GM12878 (cell line): ENCODE measurements around the gene CCDC66. TPM values are rescaled to one million over a fixed set of nuclear protein-coding genes. Genes with fewer than 3 reads are reported as not detected.
A peak's percentile ranks its signal among the peaks of the same experiment; 100 is the strongest.

Experiments
- ATAC-seq: fragments of 200-7000 bp; cut with Tn5 transposase; 3 replicates; pipeline ENCODE4 v1.9.1; 2020; ENCODE audit warnings: mild to moderate bottlenecking, moderate library complexity
- BruUV-seq: library from RNA; stranded (reverse); fragments of 400-500 nt; replicated peaks from 2 replicates; lab custom pipeline; 2021; lab: Mats Ljungman, UMichigan
- CTCF ChIA-PET: fragments of 300-600 bp; sonication (Branson Sonifier 250); formaldehyde crosslinking; extraction: SDS; loops from one replicate; lab custom pipeline; 2021; ENCODE audit warnings: inconsistent platforms; lab: Yijun Ruan, JAX
- POLR2A ChIA-PET: fragments of 350-600 bp; formaldehyde crosslinking; extraction: SDS; loops from one replicate; lab custom pipeline; 2021; ENCODE audit warnings: inconsistent platforms; lab: Charles Lee
- RAD21 ChIA-PET: fragments of 300-600 bp; sonication (Branson Sonifier 250); formaldehyde crosslinking; loops from one replicate; lab custom pipeline; 2023; ENCODE audit warnings: antibody characterized with exemption; ENCODE audit not compliant: unreplicated experiment; lab: Charles Lee
- SMC1A ChIA-PET: fragments of 300-600 bp; sonication (Branson Sonifier 250); formaldehyde crosslinking; loops from one replicate; lab custom pipeline; 2023; ENCODE audit not compliant: unreplicated experiment, uncharacterized antibody; lab: Charles Lee
- DNase-seq: peaks from one replicate; pipeline ENCODE4 v3.0.0-alpha.2; 2011; ENCODE audit warnings: low read depth, low spot score
- FAIRE-seq: peaks from 3 replicates; lab custom pipeline; 2011; peaks lifted over from hg19 to GRCh38; lab: Jason Lieb, UNC
- H2AFZ ChIP-seq: 2 replicates; pipeline ENCODE4 v1.6.0; 2011; ENCODE audit warnings: low read depth, low read length, control low read depth; ENCODE audit not compliant: control insufficient read depth
- H3K27ac ChIP-seq: 2 replicates; pipeline ENCODE4 v1.5.1; 2011; ENCODE audit warnings: control low read depth; ENCODE audit not compliant: control insufficient read depth, insufficient read depth
- H3K27me3 ChIP-seq, 2 experiments: replicated peaks in 1 of 2; 2 replicates each; pipeline versions ENCODE4 v1.6.0 to v1.6.1; 2011; ENCODE audit warnings: low read length in 1 of 2; ENCODE audit not compliant: control insufficient read depth in 2 of 2, insufficient read depth in 2 of 2
- H3K36me3 ChIP-seq, 2 experiments: 2 replicates each; pipeline ENCODE4 v1.5.1; 2011; ENCODE audit warnings: low read length in 1 of 2; ENCODE audit not compliant: control insufficient read depth in 2 of 2, insufficient read depth in 2 of 2
- H3K4me1 ChIP-seq: 2 replicates; pipeline ENCODE4 v1.6.1; 2011; ENCODE audit warnings: mild to moderate bottlenecking, low read length, moderate library complexity, mixed read lengths; ENCODE audit not compliant: control insufficient read depth, insufficient read depth
- H3K4me2 ChIP-seq: 2 replicates; pipeline ENCODE4 v1.6.0; 2011; ENCODE audit warnings: control low read depth; ENCODE audit not compliant: control insufficient read depth, insufficient read depth
- H3K4me3 ChIP-seq: fragments of 200-600 bp; sonication (generic); 2 replicates; pipeline ENCODE4 v1.5.1; 2016
- H3K79me2 ChIP-seq: 2 replicates; pipeline ENCODE4 v1.6.0; 2011; ENCODE audit warnings: low read length; ENCODE audit not compliant: control insufficient read depth, insufficient read depth
- H3K9ac ChIP-seq: 2 replicates; pipeline ENCODE4 v1.8.0; 2011; ENCODE audit warnings: low read length, control low read depth, mixed read lengths; ENCODE audit not compliant: control insufficient read depth, insufficient read depth
- H3K9me3 ChIP-seq: replicated peaks from 3 replicates; pipeline ENCODE4 v1.5.1; 2011; ENCODE audit warnings: mild to moderate bottlenecking, low read length; ENCODE audit not compliant: control insufficient read depth, insufficient read depth
- H4K20me1 ChIP-seq: 2 replicates; pipeline ENCODE4 v1.6.0; 2011; ENCODE audit not compliant: control insufficient read depth, insufficient read depth
- ATF7 ChIP-seq: fragments of 450-650 bp; IDR thresholded peaks from 2 replicates; pipeline ENCODE4 v1.6.1; 2016; ENCODE audit warnings: low read depth, mild to moderate bottlenecking
- CREM ChIP-seq: IDR thresholded peaks from 2 replicates; pipeline ENCODE4 v1.6.1; 2014; ENCODE audit warnings: antibody characterized with exemption, low read depth
- HDGF ChIP-seq: fragments of 450-650 bp; IDR thresholded peaks from 2 replicates; pipeline ENCODE4 v1.6.1; 2016; ENCODE audit warnings: antibody characterized with exemption
- MYC ChIP-seq: IDR thresholded peaks from 2 replicates; pipeline ENCODE4 v1.6.1; 2011; ENCODE audit warnings: mild to moderate bottlenecking, low read length, moderate library complexity, inconsistent platforms; ENCODE audit not compliant: insufficient read depth, insufficient replicate concordance, insufficient read length, severe bottlenecking
- PAX8 ChIP-seq: fragments of 450-650 bp; IDR thresholded peaks from 2 replicates; pipeline ENCODE4 v1.6.1; 2017; ENCODE audit warnings: mild to moderate bottlenecking, moderate library complexity
- RAD51 ChIP-seq: fragments of 450-650 bp; IDR thresholded peaks from 2 replicates; pipeline ENCODE4 v1.6.1; 2016; ENCODE audit warnings: moderate library complexity, mild to moderate bottlenecking, inconsistent platforms
- SIN3A ChIP-seq: IDR thresholded peaks from 2 replicates; pipeline ENCODE4 v1.6.1; 2012; ENCODE audit warnings: low read depth, low read length, improper control_type of control experiment
- SPI1 ChIP-seq: IDR thresholded peaks from 2 replicates; pipeline ENCODE4 v1.6.1; 2011; ENCODE audit warnings: low read depth, mild to moderate bottlenecking, low read length, moderate library complexity, borderline replicate concordance; ENCODE audit not compliant: insufficient read depth
- SREBF2 ChIP-seq: IDR thresholded peaks from 2 replicates; pipeline ENCODE4 v1.6.1; 2012; ENCODE audit warnings: mild to moderate bottlenecking, low read length
- TARDBP ChIP-seq: IDR thresholded peaks from 2 replicates; pipeline ENCODE4 v1.6.1; 2016; ENCODE audit warnings: borderline replicate concordance
- WGBS: methylation state at CpG from one replicate; pipeline ENCODE4 v1.1.6; 2016; ENCODE audit warnings: low lambda C conversion rate; ENCODE audit not compliant: insufficient replicate concordance, insufficient coverage; ENCODE audit errors: missing lambda C conversion rate; 5-methylcytosine and 5-hydroxymethylcytosine counted together
- in situ Hi-C: fragments of 300-500 bp; cut with MboI; formaldehyde crosslinking; loops from 9 replicates; pipeline ENCODE4 v1.14.3; 2018; ENCODE audit warnings: mixed read lengths
- intact Hi-C: fragments of 100-400 bp; cut with micrococcal nuclease; formaldehyde crosslinking; loops from one replicate; pipeline ENCODE4 v1.14.2; 2022; ENCODE audit not compliant: unreplicated experiment
- polyA plus RNA-seq, 11 experiments: library from polyadenylated mRNA; depleted of rRNA in 4 of 11; unstranded in 6 of 11; stranded (reverse) in 5 of 11; fragments of >200 nt; fragmentation: Nextera tagmentation in 4 of 11; fragmentation: Illumina TruSeq in 1 of 11; extraction: Ambion mirVana in 4 of 11; extraction: Trizol in 1 of 11; gene quantifications; 1 replicate in 1 of 11; 2 replicates in 10 of 11; pipeline versions ENCODE4 v1.2.1 to v1.2.3, GENCODE V29; 2011 to 2016; ENCODE audit warnings: inconsistent platforms in 2 of 11, missing spikeins in 2 of 11, low read depth in 1 of 11
- total RNA-seq, 4 experiments: library from RNA; depleted of rRNA in 3 of 4; stranded (reverse); fragments of >200 nt in 3 of 4; fragmentation: Illumina TruSeq in 1 of 4; extraction: Trizol in 1 of 4; gene quantifications; 2 replicates each; pipeline versions ENCODE4 v1.2.1 to v1.2.3, GENCODE V29; 2013 to 2021
- TF ChIP-seq, protein P1 (sequence below): fragments of 450-650 bp; IDR thresholded peaks from 2 replicates; pipeline ENCODE4 v1.6.1; 2016; ENCODE audit warnings: mild to moderate bottlenecking
- TF ChIP-seq, protein P2 (sequence below): fragments of 450-650 bp; IDR thresholded peaks from 2 replicates; pipeline ENCODE4 v1.6.1; 2017; ENCODE audit warnings: mild to moderate bottlenecking, moderate library complexity
- TF ChIP-seq, protein P3 (sequence below): fragments of 450-650 bp; IDR thresholded peaks from 2 replicates; pipeline ENCODE4 v1.6.1; 2017; ENCODE audit warnings: mild to moderate bottlenecking, low read depth, inconsistent platforms; ENCODE audit not compliant: poor library complexity, severe bottlenecking

Gene CCDC66
- total and polyA plus RNA-seq, 10 of the 15 experiments (the other 5 are each of a cell fraction or from before 2014, with no cell fraction given), result 9.4 to 31.9 (median 18.1) TPM

DNA sequence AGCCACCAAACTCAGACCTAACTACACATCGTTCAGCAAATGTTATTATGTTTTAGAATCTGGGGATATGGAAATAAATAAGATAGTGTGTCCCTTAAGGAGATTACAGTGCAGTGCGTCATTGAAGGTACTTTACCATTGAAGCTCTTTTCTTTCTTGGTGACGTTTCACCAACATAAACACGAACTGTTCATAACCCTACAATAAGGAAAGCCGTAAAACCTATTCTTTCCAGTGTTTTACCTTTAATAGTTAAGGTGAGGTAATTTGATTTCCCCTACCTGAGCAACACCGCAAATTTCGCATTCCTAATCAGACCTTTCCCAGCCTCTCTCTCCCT, 826 bp downstream of the CCDC66 start:
- DNase-seq (no peak), FAIRE-seq (no peak), ATAC-seq (peak; percentile 35)
- intact Hi-C loops (loop anchor here (2.0 kb wide), 1 partner anchor 125 kb away; the partner anchor contains the start of gene TASOR), in situ Hi-C loops (no loop called here)
- Histone ChIP-seq H3K9me3 (no peaks in the 10 kb centered on the region), H3K36me3 (no peaks in the 10 kb centered on the region), H3K27me3 (no peaks in the 10 kb centered on the region), H3K27ac (peak overlapping the region; percentile 73), H2AFZ (peak overlapping the region; percentile 96), H3K9ac (peak overlapping the region; percentile 81), H3K79me2 (peaks cover 20% of the 10 kb centered on the region), H3K4me1 (no peaks in the 10 kb centered on the region), H3K4me3 (peak overlapping the region; percentile 80), H4K20me1 (no peaks in the 10 kb centered on the region), H3K4me2 (peak overlapping the region; percentile 89)
- ChIA-PET RAD21 (interaction anchor here (0.6 kb wide), 1 partner anchor 229 kb away, joined by 3 read pairs; no protein-coding TSS in a partner anchor), CTCF (interaction anchor here (0.6 to 1.9 kb wide), 5 partner anchors 9 to 431 kb away, joined by 3 to 6 read pairs (median 5); no protein-coding TSS in a partner anchor), POLR2A (interaction anchor here (1.9 kb wide), 1 partner anchor 124 kb away, joined by 6 read pairs; no protein-coding TSS in a partner anchor), SMC1A (interaction anchor here (0.8 to 3.8 kb wide), 3 partner anchors 83 to 242 kb away, joined by 3 to 18 read pairs (median 4); partner anchors contain the start of gene ARHGEF3)
- TF ChIP-seq, protein P1, sequence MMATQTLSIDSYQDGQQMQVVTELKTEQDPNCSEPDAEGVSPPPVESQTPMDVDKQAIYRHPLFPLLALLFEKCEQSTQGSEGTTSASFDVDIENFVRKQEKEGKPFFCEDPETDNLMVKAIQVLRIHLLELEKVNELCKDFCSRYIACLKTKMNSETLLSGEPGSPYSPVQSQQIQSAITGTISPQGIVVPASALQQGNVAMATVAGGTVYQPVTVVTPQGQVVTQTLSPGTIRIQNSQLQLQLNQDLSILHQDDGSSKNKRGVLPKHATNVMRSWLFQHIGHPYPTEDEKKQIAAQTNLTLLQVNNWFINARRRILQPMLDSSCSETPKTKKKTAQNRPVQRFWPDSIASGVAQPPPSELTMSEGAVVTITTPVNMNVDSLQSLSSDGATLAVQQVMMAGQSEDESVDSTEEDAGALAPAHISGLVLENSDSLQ, result no peak
- no peak for TF ChIP-seq TARDBP
- no peak for TF ChIP-seq MYC
- no peak for TF ChIP-seq SPI1
- TF ChIP-seq, protein P2, sequence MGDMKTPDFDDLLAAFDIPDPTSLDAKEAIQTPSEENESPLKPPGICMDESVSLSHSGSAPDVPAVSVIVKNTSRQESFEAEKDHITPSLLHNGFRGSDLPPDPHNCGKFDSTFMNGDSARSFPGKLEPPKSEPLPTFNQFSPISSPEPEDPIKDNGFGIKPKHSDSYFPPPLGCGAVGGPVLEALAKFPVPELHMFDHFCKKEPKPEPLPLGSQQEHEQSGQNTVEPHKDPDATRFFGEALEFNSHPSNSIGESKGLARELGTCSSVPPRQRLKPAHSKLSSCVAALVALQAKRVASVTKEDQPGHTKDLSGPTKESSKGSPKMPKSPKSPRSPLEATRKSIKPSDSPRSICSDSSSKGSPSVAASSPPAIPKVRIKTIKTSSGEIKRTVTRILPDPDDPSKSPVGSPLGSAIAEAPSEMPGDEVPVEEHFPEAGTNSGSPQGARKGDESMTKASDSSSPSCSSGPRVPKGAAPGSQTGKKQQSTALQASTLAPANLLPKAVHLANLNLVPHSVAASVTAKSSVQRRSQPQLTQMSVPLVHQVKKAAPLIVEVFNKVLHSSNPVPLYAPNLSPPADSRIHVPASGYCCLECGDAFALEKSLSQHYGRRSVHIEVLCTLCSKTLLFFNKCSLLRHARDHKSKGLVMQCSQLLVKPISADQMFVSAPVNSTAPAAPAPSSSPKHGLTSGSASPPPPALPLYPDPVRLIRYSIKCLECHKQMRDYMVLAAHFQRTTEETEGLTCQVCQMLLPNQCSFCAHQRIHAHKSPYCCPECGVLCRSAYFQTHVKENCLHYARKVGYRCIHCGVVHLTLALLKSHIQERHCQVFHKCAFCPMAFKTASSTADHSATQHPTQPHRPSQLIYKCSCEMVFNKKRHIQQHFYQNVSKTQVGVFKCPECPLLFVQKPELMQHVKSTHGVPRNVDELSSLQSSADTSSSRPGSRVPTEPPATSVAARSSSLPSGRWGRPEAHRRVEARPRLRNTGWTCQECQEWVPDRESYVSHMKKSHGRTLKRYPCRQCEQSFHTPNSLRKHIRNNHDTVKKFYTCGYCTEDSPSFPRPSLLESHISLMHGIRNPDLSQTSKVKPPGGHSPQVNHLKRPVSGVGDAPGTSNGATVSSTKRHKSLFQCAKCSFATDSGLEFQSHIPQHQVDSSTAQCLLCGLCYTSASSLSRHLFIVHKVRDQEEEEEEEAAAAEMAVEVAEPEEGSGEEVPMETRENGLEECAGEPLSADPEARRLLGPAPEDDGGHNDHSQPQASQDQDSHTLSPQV, result no peak
- TF ChIP-seq, protein P3, sequence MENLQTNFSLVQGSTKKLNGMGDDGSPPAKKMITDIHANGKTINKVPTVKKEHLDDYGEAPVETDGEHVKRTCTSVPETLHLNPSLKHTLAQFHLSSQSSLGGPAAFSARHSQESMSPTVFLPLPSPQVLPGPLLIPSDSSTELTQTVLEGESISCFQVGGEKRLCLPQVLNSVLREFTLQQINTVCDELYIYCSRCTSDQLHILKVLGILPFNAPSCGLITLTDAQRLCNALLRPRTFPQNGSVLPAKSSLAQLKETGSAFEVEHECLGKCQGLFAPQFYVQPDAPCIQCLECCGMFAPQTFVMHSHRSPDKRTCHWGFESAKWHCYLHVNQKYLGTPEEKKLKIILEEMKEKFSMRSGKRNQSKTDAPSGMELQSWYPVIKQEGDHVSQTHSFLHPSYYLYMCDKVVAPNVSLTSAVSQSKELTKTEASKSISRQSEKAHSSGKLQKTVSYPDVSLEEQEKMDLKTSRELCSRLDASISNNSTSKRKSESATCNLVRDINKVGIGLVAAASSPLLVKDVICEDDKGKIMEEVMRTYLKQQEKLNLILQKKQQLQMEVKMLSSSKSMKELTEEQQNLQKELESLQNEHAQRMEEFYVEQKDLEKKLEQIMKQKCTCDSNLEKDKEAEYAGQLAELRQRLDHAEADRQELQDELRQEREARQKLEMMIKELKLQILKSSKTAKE, result no peak
- TF ChIP-seq HDGF, result no peak
- no peak for TF ChIP-seq SREBF2
- peak; percentile 21; the same call in 1 of the 2 replicates for TF ChIP-seq ATF7
- no peak for TF ChIP-seq SIN3A
- TF ChIP-seq RAD51, result peak; percentile 22; the same call in 1 of the 2 replicates
- peak; percentile 76; the same call in 1 of the 2 replicates for TF ChIP-seq PAX8
- no peak for TF ChIP-seq CREM
- no TSS peak for BruUV-seq
- WGBS, result 0% methylated on average over 7 of the region's 7 CpGs
